Measurements from ENCODE around the gene MMP20. TPM values are rescaled to one million over a fixed set of nuclear protein-coding genes. Genes with fewer than 3 reads are reported as not detected.

Gene MMP20
- total and polyA plus RNA-seq, 2 of the 13 experiments (the other 11 are each of a cell fraction or from before 2014, with no cell fraction given) = 0.05 TPM; not detected in 1

DNA sequence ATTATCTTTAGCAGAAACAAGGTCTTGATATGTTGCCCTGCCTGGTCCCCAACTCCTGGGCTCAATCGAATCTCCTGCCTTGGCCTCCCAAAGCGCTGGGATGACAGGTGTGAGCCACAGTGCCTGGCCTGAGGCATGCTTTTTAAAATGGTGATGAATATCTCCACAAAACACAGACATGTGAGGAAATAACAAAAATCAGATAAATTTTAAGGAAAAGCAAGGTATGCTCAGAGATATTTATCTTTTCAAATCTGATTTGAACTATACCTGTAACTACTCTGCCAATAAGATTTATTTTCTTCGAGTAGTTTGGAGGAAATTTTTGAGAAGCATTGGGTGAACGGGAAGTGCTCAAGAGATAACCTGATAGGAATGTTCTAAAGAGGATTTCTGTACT is 35.9 kb upstream of the MMP20 start:
- Histone ChIP-seq H3K9ac (ENCODE audit: insufficient read depth, low read depth, low read length) (no peak overlapping the region), H3K4me3 (replicated peaks in 1 of 3; ENCODE audit: insufficient read depth in 1 of 3, low read depth in 2 of 3, low read length in 3 of 3) (no peak overlapping the region), H3K79me2 (ENCODE audit: insufficient read depth, low read length) (no peaks in the 10 kb centered on the region), H3K4me2 (ENCODE audit: low read depth, low read length) (no peak overlapping the region), H3K27ac (ENCODE audit: extremely low read length, insufficient read depth, low read length) (no peak overlapping the region), H3K9me3 (ENCODE audit: low read length) (no peaks in the 10 kb centered on the region), H2AFZ (ENCODE audit: low read length) (no peak overlapping the region), H3K36me3 (replicated peaks in 1 of 2; ENCODE audit: control insufficient read depth in 1 of 2, insufficient read depth in 2 of 2, low read length in 2 of 2) (no peaks in the 10 kb centered on the region), H3K4me1 (ENCODE audit: insufficient read depth, low read length) (peaks cover 3% of the 10 kb centered on the region; the same call in 1 of the 2 replicates), H4K20me1 (ENCODE audit: insufficient read depth, low read length) (no peaks in the 10 kb centered on the region), H3K27me3 (ENCODE audit: control insufficient read depth in 1 of 2, insufficient read depth in 2 of 2, low read length in 2 of 2) (no peaks in the 10 kb centered on the region)
- WGBS (ENCODE audit: low lambda C conversion rate) = 21% methylated on average over 4 of the region's 4 CpGs
- TF ChIP-seq ZBTB3 (CRISPR knock-in tag; IDR thresholded peaks at IDR 0.05; ENCODE audit: borderline replicate concordance, low read depth) (no peak), GATAD2A (CRISPR knock-in tag; IDR thresholded peaks at IDR 0.05) (no peak), ATF1 (CRISPR knock-in tag; IDR thresholded peaks at IDR 0.05) (no peak), ZKSCAN1 (IDR thresholded peaks at IDR 0.05; ENCODE audit: low read length) (no peak), NFATC3 (CRISPR knock-in tag; IDR thresholded peaks at IDR 0.05) (no peak)
- TF ChIP-seq, protein P1, sequence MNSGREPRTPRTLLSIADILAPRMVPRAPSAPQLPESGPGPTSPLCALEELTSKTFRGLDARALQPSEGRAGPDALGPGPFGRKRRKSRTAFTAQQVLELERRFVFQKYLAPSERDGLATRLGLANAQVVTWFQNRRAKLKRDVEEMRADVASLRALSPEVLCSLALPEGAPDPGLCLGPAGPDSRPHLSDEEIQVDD (CRISPR knock-in tag; IDR thresholded peaks at IDR 0.05; ENCODE audit: borderline replicate concordance) = no peak
- BruUV-seq (replicated peaks) = no TSS peak
- POLR2A ChIA-PET = no interaction called here
- intact Hi-C loops (cut with micrococcal nuclease; ENCODE audit: unreplicated experiment) (no loop called here), in situ Hi-C loops (cut with HindIII; ENCODE audit: extremely low pct_ligation_motif_present, low pct_unique_long_range_greater_than_20kb) (loop anchor here (5.0 kb wide), 1 partner anchor 314 kb away; the partner anchor contains the start of gene BIRC2)
- DNase-seq (ENCODE audit: low spot score) = no peak
- CTCF ChIA-PET (ENCODE audit: low intra/inter-chr PET ratio, low total read pairs) = no interaction called here
- no peak for FAIRE-seq
- no peak for ATAC-seq

GRCh38 chr11:102656528-102656927 is 31.4 kb upstream of the MMP20 start:
- FAIRE-seq (no peak), ATAC-seq (no peak), DNase-seq (ENCODE audit: low spot score) (no peak)
- Histone ChIP-seq H3K79me2 (ENCODE audit: insufficient read depth, low read length) (no peaks in the 10 kb centered on the region), H3K9ac (ENCODE audit: insufficient read depth, low read depth, low read length) (no peak overlapping the region), H3K36me3 (replicated peaks in 1 of 2; ENCODE audit: control insufficient read depth in 1 of 2, insufficient read depth in 2 of 2, low read length in 2 of 2) (no peaks in the 10 kb centered on the region), H3K27ac (ENCODE audit: extremely low read length, insufficient read depth, low read length) (no peak overlapping the region), H3K4me2 (ENCODE audit: low read depth, low read length) (no peak overlapping the region), H3K27me3 (ENCODE audit: control insufficient read depth in 1 of 2, insufficient read depth in 2 of 2, low read length in 2 of 2) (no peaks in the 10 kb centered on the region; a peak in 1 of 5 replicates), H2AFZ (ENCODE audit: low read length) (no peak overlapping the region), H4K20me1 (ENCODE audit: insufficient read depth, low read length) (no peaks in the 10 kb centered on the region), H3K4me3 (replicated peaks in 1 of 3; ENCODE audit: insufficient read depth in 1 of 3, low read depth in 2 of 3, low read length in 3 of 3) (no peak overlapping the region), H3K9me3 (ENCODE audit: low read length) (peaks cover 7% of the 10 kb centered on the region), H3K4me1 (ENCODE audit: insufficient read depth, low read length) (no peaks in the 10 kb centered on the region)
- no TSS peak for BruUV-seq (replicated peaks)
- TF ChIP-seq IRF2 (CRISPR knock-in tag; IDR thresholded peaks at IDR 0.05) = no peak
- no peak for TF ChIP-seq CEBPG (CRISPR knock-in tag; IDR thresholded peaks at IDR 0.05)
- no peak for TF ChIP-seq SP5 (CRISPR knock-in tag; IDR thresholded peaks at IDR 0.05; ENCODE audit: borderline replicate concordance, low read depth)
- no peak for TF ChIP-seq GATA4 (IDR thresholded peaks at IDR 0.05; ENCODE audit: borderline replicate concordance, low read depth)
- no peak for TF ChIP-seq ZNF543 (CRISPR knock-in tag; IDR thresholded peaks at IDR 0.05)
- TF ChIP-seq PITX1 (CRISPR knock-in tag; IDR thresholded peaks at IDR 0.05) = no peak
- TF ChIP-seq ZNF816 (CRISPR knock-in tag; IDR thresholded peaks at IDR 0.05; ENCODE audit: borderline replicate concordance) = no peak
- no peak for TF ChIP-seq NBN (conservative IDR thresholded peaks at IDR 0.05)
- no peak for TF ChIP-seq KMT2A (CRISPR knock-in tag; IDR thresholded peaks at IDR 0.05)
- TF ChIP-seq TBL1XR1 (IDR thresholded peaks at IDR 0.05; ENCODE audit: borderline replicate concordance, low read length, partially characterized antibody) = no peak
- TF ChIP-seq, protein P2, sequence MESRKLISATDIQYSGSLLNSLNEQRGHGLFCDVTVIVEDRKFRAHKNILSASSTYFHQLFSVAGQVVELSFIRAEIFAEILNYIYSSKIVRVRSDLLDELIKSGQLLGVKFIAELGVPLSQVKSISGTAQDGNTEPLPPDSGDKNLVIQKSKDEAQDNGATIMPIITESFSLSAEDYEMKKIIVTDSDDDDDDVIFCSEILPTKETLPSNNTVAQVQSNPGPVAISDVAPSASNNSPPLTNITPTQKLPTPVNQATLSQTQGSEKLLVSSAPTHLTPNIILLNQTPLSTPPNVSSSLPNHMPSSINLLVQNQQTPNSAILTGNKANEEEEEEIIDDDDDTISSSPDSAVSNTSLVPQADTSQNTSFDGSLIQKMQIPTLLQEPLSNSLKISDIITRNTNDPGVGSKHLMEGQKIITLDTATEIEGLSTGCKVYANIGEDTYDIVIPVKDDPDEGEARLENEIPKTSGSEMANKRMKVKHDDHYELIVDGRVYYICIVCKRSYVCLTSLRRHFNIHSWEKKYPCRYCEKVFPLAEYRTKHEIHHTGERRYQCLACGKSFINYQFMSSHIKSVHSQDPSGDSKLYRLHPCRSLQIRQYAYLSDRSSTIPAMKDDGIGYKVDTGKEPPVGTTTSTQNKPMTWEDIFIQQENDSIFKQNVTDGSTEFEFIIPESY (CRISPR knock-in tag; IDR thresholded peaks at IDR 0.05) = no peak
- in situ Hi-C loops (cut with HindIII; ENCODE audit: extremely low pct_ligation_motif_present, low pct_unique_long_range_greater_than_20kb) = no loop called here
- 8% methylated on average over 1 of the region's 1 CpG for WGBS (ENCODE audit: low lambda C conversion rate)
- intact Hi-C loops (cut with micrococcal nuclease; ENCODE audit: unreplicated experiment) = no loop called here
- ChIA-PET POLR2A (no interaction called here), CTCF (ENCODE audit: low intra/inter-chr PET ratio, low total read pairs) (no interaction called here)

Data from HepG2 (cell line).